Pancreas (tissue), 10 donors: ENCODE data around the gene L2HGDH. TPM values are rescaled to one million over a fixed set of nuclear protein-coding genes. Genes with fewer than 3 reads are reported as not detected.

Source experiments
- ATAC-seq, 4 donors: fragments of 200-7000 bp; cut with Tn5 transposase; one replicate each; pipeline versions ENCODE4 v1.8.0 to v1.9.1; 2020; ENCODE audit warnings: mild to moderate bottlenecking in 4 of 4, moderate library complexity in 4 of 4
- DNase-seq, 6 donors: peaks; one replicate each; pipeline ENCODE4 v3.0.0-alpha.2; 2020
- FAIRE-seq: peaks from 2 replicates; lab custom pipeline; 2012; peaks lifted over from hg19 to GRCh38; lab: Jason Lieb, UNC
- H3K27ac ChIP-seq, 4 donors: fragments of 200-600 bp; sonication (generic); 1 replicate in 3 of 4; 2 replicates in 1 of 4; pipeline versions ENCODE4 v1.5.0 to v1.8.0; 2020
- H3K27me3 ChIP-seq, 4 donors: fragments of 200-600 bp; one replicate each; pipeline ENCODE4 v1.8.0; 2021
- H3K36me3 ChIP-seq, 3 donors: fragments of 200-600 bp; sonication (generic) in 1 of 3; one replicate each; pipeline versions ENCODE4 v1.5.0 to v1.8.0; 2020 to 2021
- H3K4me1 ChIP-seq, 3 donors: fragments of 200-600 bp; one replicate each; pipeline ENCODE4 v1.8.0; 2021
- H3K4me3 ChIP-seq, 4 donors: fragments of 200-600 bp; sonication (generic) in 2 of 4; one replicate each; pipeline versions ENCODE4 v1.5.0 to v1.8.0; 2020 to 2021
- H3K9me3 ChIP-seq, 4 donors: fragments of 200-600 bp; one replicate each; pipeline ENCODE4 v1.8.0; 2021
- CTCF ChIP-seq, 4 donors: fragments of 200-600 bp; sonication (generic) in 3 of 4; IDR thresholded peaks; one replicate each; pipeline versions ENCODE4 v1.5.0 to v1.8.0; 2021; ENCODE audit warnings: antibody characterized with exemption in 4 of 4
- WGBS, 2 donors: extraction: QIAGEN DNeasy Blood & Tissue Kit; methylation state at CpG; one replicate each; pipeline ENCODE4 v1.1.7; 2013; 5-methylcytosine and 5-hydroxymethylcytosine counted together
- intact Hi-C, 3 donors: fragments of 100-400 bp; cut with DNase I; formaldehyde crosslinking; loops; one replicate each; pipeline versions ENCODE4 v1.11.1 to v1.14.2; 2022
- polyA plus RNA-seq, 2 donors: library from polyadenylated mRNA; stranded (reverse); fragments of 200-250 nt; gene quantifications; one replicate each; pipeline ENCODE4 v1.2.3, GENCODE V29; 2013
- total RNA-seq, 6 donors: library from RNA; stranded (reverse); fragmentation: NEBNext Ultra II Directional in 4 of 6; extraction: Animal tissue kit (Norgen Biotek cat#: 25700) in 4 of 6; gene quantifications; one replicate each; pipeline versions ENCODE4 v1.2.1 to v1.2.4, GENCODE V29; 2021 to 2023
- donor health status: healthy with polysubstance abuse.
- donor health status: DM: no; HTN: no; CAD: no; lungs with moderate emphysema.
- donor health status: DM: no; HTN: no; CAD: no.
- donor health status: control.
- donor health status: control.
- donor health status: Bipolar disorder and iron deficiency.
- donor health status: DM: yes; HTN: yes; CAD: no.
- donor health status: DM: no; HTN: no; CAD: no.
- donor health status: DM: no; HTN: no; CAD: no.
- donor health status: DM: yes; HTN: yes; CAD: no.

L2HGDH gene
- total and polyA plus RNA-seq, 8 donors = 0.99 to 5.1 (median 3.4) TPM

- ATAC-seq (no peak), FAIRE-seq (no peak), DNase-seq (no peak)
- 80 to 81% methylated on average over 4 of the region's 4 CpGs for WGBS, 2 donors
- Histone ChIP-seq H3K4me1 (no peaks in the 10 kb centered on the region), H3K27me3 (no peaks in the 10 kb centered on the region), H3K27ac (no peak overlapping the region), H3K36me3 (no peaks in the 10 kb centered on the region), H3K4me3 (no peak overlapping the region), H3K9me3 (no peaks in the 10 kb centered on the region)
- TF ChIP-seq CTCF (IDR thresholded peaks at IDR 0.05) = no peak
- intact Hi-C loops = no loop called here
Measured at GRCh38 chr14:50353126-50353525, 41.1 kb upstream of the L2HGDH start.

GRCh38 chr14:50352584-50352983 lies 40.6 kb upstream of the L2HGDH start:
- intact Hi-C loops = no loop called here
- Histone ChIP-seq H3K9me3 (no peaks in the 10 kb centered on the region), H3K36me3 (no peaks in the 10 kb centered on the region), H3K27me3 (no peaks in the 10 kb centered on the region), H3K4me1 (peaks cover 0 to 3% (median 0%) of the 10 kb centered on the region in 3 donors), H3K4me3 (no peak overlapping the region), H3K27ac (no peak overlapping the region)
- no peak for DNase-seq
- FAIRE-seq = no peak
- no peak for TF ChIP-seq CTCF (IDR thresholded peaks at IDR 0.05)
- WGBS, 2 donors = 83 to 92% methylated on average over 4 of the region's 4 CpGs
- ATAC-seq = no peak

GRCh38 chr14:50350975-50351374 lies 38.9 kb upstream of the L2HGDH start:
- Histone ChIP-seq H3K27ac (no peak overlapping the region), H3K4me1 (peaks cover 0 to 7% (median 0%) of the 10 kb centered on the region in 3 donors), H3K27me3 (no peaks in the 10 kb centered on the region), H3K9me3 (no peaks in the 10 kb centered on the region), H3K36me3 (no peaks in the 10 kb centered on the region), H3K4me3 (no peak overlapping the region)
- ATAC-seq = no peak
- intact Hi-C loops = no loop called here
- no peak for DNase-seq
- 86 to 96% methylated on average over 2 of the region's 2 CpGs for WGBS, 2 donors
- no peak for TF ChIP-seq CTCF (IDR thresholded peaks at IDR 0.05)
- no peak for FAIRE-seq

GRCh38 chr14:50348933-50349332 lies 36.9 kb upstream of the L2HGDH start:
- no peak for TF ChIP-seq CTCF (IDR thresholded peaks at IDR 0.05)
- H3K27me3 ChIP-seq = no peaks in the 10 kb centered on the region
- H3K9me3 ChIP-seq = no peaks in the 10 kb centered on the region
- ATAC-seq = no peak
- no peak overlapping the region for H3K27ac ChIP-seq
- no peak for DNase-seq
- H3K4me3 ChIP-seq = no peak overlapping the region
- intact Hi-C loops = no loop called here
- H3K4me1 ChIP-seq = peaks cover 0 to 7% (median 0%) of the 10 kb centered on the region in 3 donors
- H3K36me3 ChIP-seq = no peaks in the 10 kb centered on the region
- no peak for FAIRE-seq

GRCh38 chr14:50347521-50347920 lies 35.5 kb upstream of the L2HGDH start:
- ATAC-seq (peak; percentile 61 to 81 (median 72)), DNase-seq (no peak), FAIRE-seq (no peak)
- H3K9me3 ChIP-seq = no peaks in the 10 kb centered on the region
- H3K27me3 ChIP-seq = no peaks in the 10 kb centered on the region
- intact Hi-C loops = no loop called here
- WGBS, 2 donors = 48 to 93% methylated on average over 1 of the region's 1 CpG
- H3K27ac ChIP-seq = no peak overlapping the region
- H3K4me3 ChIP-seq = no peak overlapping the region
- TF ChIP-seq CTCF (IDR thresholded peaks at IDR 0.05) = no peak
- no peaks in the 10 kb centered on the region for H3K36me3 ChIP-seq
- H3K4me1 ChIP-seq = peaks cover 0 to 7% (median 0%) of the 10 kb centered on the region in 3 donors
